ENCODE measurements around the gene FN3KRP. TPM values are rescaled to one million over a fixed set of nuclear protein-coding genes. Genes with fewer than 3 reads are reported as not detected.

FN3KRP gene, protein sequence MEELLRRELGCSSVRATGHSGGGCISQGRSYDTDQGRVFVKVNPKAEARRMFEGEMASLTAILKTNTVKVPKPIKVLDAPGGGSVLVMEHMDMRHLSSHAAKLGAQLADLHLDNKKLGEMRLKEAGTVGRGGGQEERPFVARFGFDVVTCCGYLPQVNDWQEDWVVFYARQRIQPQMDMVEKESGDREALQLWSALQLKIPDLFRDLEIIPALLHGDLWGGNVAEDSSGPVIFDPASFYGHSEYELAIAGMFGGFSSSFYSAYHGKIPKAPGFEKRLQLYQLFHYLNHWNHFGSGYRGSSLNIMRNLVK
- 10 to 100 TPM; 32.0 to 32.4 TPM for total RNA-seq
- long read RNA-seq, transcript FN3KRP-208 (3 exons, 666 nt), result minor isoform, 7 of 123 reads
- long read RNA-seq, transcript FN3KRP-201 (6 exons, 1,849 nt), result major isoform, 103 of 123 reads
- long read RNA-seq, partial matches to known transcripts, result 3 of 123 reads
- long read RNA-seq, other reads (novel, unspliced or antisense), result 10 of 123 reads

DNA sequence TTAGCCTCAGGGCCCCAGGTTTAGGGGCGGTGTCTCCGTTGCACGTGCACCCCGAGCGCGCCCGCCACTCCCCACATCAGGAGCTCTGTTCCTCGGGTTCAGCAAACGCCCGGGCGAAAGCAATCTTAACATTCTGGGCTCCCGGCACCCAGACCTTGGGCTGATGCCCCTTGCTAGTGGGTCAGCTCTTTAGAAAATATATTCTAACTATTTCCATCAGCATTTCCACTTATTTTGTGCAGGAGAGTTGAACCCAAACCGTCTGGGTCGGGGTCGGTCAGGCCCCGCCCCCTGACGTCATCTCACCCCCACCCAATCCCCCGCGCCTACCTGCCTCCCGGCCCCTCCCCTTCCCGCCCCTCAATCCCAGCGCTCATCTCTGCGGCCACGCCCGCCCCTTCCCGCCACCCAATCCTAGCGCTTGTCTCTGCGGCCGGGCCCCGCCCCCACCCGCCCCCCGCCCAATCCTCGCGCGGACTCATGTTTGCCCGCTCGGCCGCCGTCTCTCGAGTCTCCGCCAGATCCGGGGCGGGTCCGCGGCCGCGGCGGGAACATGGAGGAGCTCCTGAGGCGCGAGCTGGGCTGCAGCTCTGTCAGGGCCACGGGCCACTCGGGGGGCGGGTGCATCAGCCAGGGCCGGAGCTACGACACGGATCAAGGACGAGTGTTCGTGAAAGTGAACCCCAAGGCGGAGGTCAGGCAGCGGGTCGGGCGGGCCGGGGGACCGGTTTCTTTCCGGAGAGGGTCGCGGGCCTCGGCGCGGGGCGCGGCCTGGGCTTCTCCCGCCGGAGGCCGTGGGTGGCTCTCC, at the start of gene FN3KRP:
FN3KRP (plus strand) TSS at position 504 of the 808 bp plus-strand sequence; CDS start at position 554, 50 bp downstream.
- DNase-seq (peak; percentile 97 to 98), ATAC-seq (peak; percentile 89)
- intact Hi-C loops (cut with DNase I, micrococcal nuclease), result no loop called here

DNA sequence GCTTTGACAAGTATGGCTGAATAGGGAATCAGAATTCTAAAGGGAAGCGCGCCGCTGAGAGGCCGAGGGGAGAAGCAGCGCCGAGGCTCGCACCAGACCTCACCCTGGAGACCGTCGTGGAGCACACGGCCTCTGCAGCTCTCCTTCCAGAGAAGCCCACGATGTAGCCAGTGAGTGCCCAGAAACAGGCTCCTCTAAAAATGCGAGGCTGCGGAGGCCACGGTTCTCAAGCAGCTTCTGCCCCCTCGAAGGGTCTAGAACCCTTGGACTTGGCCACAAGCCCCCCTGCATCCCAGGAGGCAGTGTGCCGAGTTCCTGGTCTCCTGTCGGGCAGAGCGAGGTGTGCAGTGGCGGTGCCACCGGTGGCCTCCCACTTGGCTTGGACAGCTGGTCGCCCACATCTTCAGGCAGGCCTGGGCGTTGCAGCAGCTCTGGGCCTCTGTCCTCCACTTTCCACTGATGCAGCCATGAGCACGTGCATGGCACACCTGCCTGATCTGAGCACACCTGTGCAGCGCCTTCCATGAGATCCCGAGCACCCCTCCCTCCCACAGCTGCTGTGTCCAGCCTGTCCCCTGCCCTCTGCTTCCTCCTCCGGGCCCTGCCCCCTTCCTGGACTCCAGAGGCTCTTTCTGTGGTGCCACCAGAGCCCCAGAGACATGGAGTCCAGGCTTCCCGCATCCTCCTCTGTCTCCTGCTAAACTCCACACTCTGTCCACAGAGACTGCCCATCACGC, 49.4 kb upstream of the FN3KRP start:
- ATAC-seq (no peak), DNase-seq (no peak)
- intact Hi-C loops (cut with DNase I, micrococcal nuclease), result loop anchor here in 1 of 2 donors (10.0 kb wide), 1 partner anchor 98 kb away; no protein-coding TSS in a partner anchor

GRCh38 chr17:82667668-82668000, 48.9 kb upstream of the FN3KRP start:
- ATAC-seq, result no peak
- no peak for DNase-seq
- intact Hi-C loops (cut with DNase I, micrococcal nuclease), result loop anchor here in 1 of 2 donors (10.0 kb wide), 1 partner anchor 97 kb away; no protein-coding TSS in a partner anchor

GRCh38 chr17:82668024-82668630, 48.4 kb upstream of the FN3KRP start:
- DNase-seq (no peak), ATAC-seq (peak; percentile 16)
- intact Hi-C loops (cut with DNase I, micrococcal nuclease), result loop anchor here in 1 of 2 donors (10.0 kb wide), 1 partner anchor 97 kb away; no protein-coding TSS in a partner anchor

- DNase-seq (peak; percentile 69 to 80), ATAC-seq (peak; percentile 94)
- intact Hi-C loops (cut with DNase I, micrococcal nuclease), result loop anchor here in 1 of 2 donors (10.0 kb wide), 1 partner anchor 96 kb away; no protein-coding TSS in a partner anchor
Observed at GRCh38 chr17:82668631-82669099, 47.8 kb upstream of the FN3KRP start.

- intact Hi-C loops (cut with DNase I, micrococcal nuclease), result no loop called here
- ATAC-seq (peak; percentile 1), DNase-seq (no peak)
Observed at GRCh38 chr17:82670661-82671450, 45.6 kb upstream of the FN3KRP start.

GRCh38 chr17:82674656-82675475, 41.6 kb upstream of the FN3KRP start:
- ATAC-seq (peak; percentile 50), DNase-seq (peak in 1 of 2 donors; percentile 50)
- intact Hi-C loops (cut with DNase I, micrococcal nuclease), result no loop called here

GRCh38 chr17:82675476-82676245, 40.8 kb upstream of the FN3KRP start:
- DNase-seq (no peak), ATAC-seq (no peak)
- intact Hi-C loops (cut with DNase I, micrococcal nuclease), result no loop called here

DNA sequence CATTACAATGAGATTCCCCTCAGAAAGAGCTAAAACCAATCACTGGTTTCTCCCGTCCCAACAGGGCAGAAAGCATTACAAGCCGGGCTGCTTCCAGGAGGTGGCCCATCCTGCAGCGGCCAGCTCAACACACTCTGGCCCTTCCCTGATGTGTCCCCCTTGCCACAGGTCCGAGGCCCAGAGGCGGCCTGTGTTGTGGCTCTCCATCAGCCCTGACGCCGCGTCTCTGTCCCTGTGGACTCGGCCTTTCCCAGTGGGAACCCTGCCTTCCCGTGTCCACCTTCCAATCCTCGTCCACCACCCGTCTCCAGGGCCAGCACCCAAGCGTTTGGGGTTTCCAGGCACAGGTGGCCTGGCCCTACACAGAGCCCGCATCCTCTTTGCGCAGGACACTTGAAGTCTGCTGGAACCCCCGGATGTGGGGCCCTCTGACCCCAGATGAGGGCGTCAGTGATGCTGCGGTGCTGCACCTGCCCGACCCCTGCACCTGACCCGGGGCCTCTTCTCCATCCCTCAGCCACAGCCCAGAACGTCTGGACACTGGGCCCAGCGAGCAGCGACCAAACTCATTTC, 39.1 kb upstream of the FN3KRP start:
- intact Hi-C loops (cut with DNase I, micrococcal nuclease), result no loop called here
- ATAC-seq, result no peak

DNA sequence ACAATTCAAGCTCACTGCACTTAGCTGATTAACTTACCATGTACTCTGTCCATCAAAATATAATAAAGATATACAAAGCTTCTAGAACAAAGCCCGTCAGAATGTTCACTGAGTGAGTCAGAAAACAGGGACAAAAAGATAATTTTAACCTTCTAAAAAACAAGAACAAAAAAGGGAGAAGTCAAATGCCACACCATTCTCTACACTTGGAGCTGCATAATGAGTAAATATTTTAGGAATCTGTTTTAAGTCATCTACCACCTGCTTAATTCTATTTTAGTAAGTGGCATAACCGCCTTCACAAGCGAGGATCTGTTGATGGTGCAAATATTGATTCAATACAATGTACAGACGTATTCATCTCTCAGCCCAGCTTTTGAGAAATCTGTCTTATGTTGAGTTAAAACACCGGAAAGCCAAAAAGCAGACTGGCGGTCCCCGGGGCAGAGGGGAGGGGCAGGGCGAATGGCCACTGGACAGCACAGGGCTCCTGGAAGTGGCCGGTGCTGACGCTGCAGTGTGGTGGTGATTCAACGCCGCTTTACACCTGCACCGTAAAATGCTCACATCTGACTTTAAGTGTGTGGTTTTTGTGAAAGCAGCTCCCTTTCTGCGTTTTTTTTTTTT, 38.1 kb upstream of the FN3KRP start:
- intact Hi-C loops (cut with DNase I, micrococcal nuclease), result no loop called here
- ATAC-seq (no peak), DNase-seq (no peak)

More for the DNA sequence above, 39.1 kb upstream of the FN3KRP start:
- DNase-seq, result no peak

DNA sequence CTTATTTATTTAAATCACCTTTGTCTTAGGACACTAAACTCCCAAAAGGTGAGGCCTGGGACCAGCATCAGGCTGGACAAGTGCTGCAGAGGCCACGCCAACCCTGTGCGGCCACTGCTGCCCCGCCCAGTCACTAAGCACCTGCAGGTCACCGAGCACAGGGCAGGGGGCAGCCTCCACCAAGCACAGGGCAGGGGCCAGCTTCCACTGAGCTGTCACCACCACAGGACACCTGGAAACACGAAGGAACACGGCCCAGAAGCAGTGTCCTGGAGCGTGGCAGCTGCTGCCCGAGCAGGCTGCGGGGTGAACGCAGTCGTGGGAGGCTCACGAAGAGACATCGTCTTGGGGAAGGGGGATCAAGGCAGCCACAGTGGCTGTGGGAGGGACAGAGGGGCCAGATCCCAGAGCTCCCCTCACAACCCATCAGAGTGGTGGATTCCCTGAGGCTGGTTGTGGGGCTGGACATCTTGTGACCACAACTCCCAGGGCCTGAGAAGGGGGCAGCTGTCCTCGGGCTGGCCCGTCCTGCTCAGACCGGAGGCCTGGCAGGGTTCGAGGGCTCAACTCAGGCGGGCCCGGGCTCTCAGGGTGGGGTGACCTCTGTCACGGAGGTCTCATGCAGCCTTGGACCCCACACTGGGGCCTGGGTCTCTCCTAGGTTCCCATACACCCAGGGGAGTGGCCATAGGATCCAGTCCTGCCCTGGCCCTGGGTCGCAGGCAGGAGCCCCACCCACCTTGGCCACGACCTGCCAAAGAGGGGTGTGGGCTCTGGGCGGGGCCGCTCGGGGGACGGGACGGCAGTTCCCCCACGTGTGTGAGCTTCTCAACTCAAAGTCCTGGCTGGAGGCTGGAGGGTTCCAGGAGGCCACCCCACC, 36.7 kb upstream of the FN3KRP start:
- intact Hi-C loops (cut with DNase I, micrococcal nuclease), result no loop called here
- peak; percentile 59 for ATAC-seq
- DNase-seq, result peak; percentile 73 to 77

GRCh38 chr17:82681547-82681946, 35.0 kb upstream of the FN3KRP start:
- ATAC-seq (no peak), DNase-seq (no peak)
- intact Hi-C loops (cut with DNase I, micrococcal nuclease), result no loop called here

DNA sequence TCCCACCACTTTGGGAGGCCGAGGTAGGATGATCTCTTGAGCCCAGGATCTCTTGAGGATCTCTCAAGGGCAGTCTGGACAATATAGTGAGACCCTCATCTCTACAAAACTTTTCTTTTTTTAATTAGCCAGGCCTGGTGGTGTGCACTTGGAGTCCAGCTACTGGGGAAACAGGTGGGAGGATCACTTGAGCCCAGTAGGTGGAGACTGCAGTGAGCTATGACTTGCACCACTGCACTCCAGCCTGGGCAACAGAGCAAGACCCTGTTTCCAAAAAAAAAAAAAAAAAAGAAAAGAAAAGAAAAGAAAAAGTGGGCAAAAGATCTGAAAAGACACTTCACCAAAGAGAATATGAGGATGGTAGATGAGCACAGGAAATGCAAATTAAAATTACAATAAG, 33.0 kb upstream of the FN3KRP start:
- no peak for ATAC-seq
- no peak for DNase-seq
- intact Hi-C loops (cut with DNase I, micrococcal nuclease), result no loop called here

GRCh38 chr17:82684228-82684841, 32.2 kb upstream of the FN3KRP start:
- ATAC-seq (peak; percentile 88), DNase-seq (peak; percentile 78 to 83)
- intact Hi-C loops (cut with DNase I, micrococcal nuclease), result no loop called here
